Fibroblast of skin of abdomen (primary cell): Measurements from ENCODE around the gene CKB.

ENCODE experiments used
- DNase-seq: peaks from one replicate; pipeline ENCODE4 v3.0.0-alpha.2; 2013

The CKB gene

GRCh38 chr14:103537175-103537990 lies 14.8 kb upstream of the CKB start:
- DNase-seq, result no peak

GRCh38 chr14:103536693-103537092 lies 14.1 kb upstream of the CKB start:
- no peak for DNase-seq

GRCh38 chr14:103535891-103536565 lies 13.4 kb upstream of the CKB start:
- no peak for DNase-seq

GRCh38 chr14:103535081-103535890 lies 12.7 kb upstream of the CKB start:
- no peak for DNase-seq

- DNase-seq, result no peak
These were observed 12.0 kb upstream of the CKB start for GRCh38 chr14:103534576-103535061.

GRCh38 chr14:103533999-103534575 lies 11.5 kb upstream of the CKB start:
- no peak for DNase-seq

- no peak for DNase-seq
These were observed 10.7 kb upstream of the CKB start for GRCh38 chr14:103533137-103533998.

- DNase-seq, result no peak
These were observed 9.8 kb upstream of the CKB start for GRCh38 chr14:103532216-103533136.

GRCh38 chr14:103531421-103532215 lies 9.0 kb upstream of the CKB start:
- no peak for DNase-seq

- no peak for DNase-seq
These were observed 8.2 kb upstream of the CKB start for GRCh38 chr14:103530831-103531230.

- no peak for DNase-seq
These were observed 7.8 kb upstream of the CKB start for GRCh38 chr14:103530390-103530789.

GRCh38 chr14:103529383-103530365 lies 7.0 kb upstream of the CKB start:
- no peak for DNase-seq

- DNase-seq, result peak; percentile 88
These were observed 6.2 kb upstream of the CKB start, which contains the start of gene TRMT61A for GRCh38 chr14:103528587-103529382. TRMT61A (plus strand) TSS chr14:103529196; CDS start chr14:103529979, 783 bp downstream.

GRCh38 chr14:103528146-103528586 lies 5.5 kb upstream of the CKB start:
- DNase-seq, result peak; percentile 31

- DNase-seq, result peak; percentile 34
These were observed 4.9 kb upstream of the CKB start for GRCh38 chr14:103527408-103528145.

- no peak for DNase-seq
These were observed 4.3 kb upstream of the CKB start for GRCh38 chr14:103526914-103527248.
